H1 (cell line): ENCODE measurements around the gene SPTBN5. TPM values are rescaled to one million over a fixed set of nuclear protein-coding genes. Genes with fewer than 3 reads are reported as not detected.

Source experiments
- CTCF ChIA-PET: fragments of 300-600 bp; sonication (Branson Sonifier 250); formaldehyde crosslinking; loops from one replicate; lab custom pipeline; 2021; ENCODE audit not compliant: partially characterized antibody; lab: Charles Lee
- POLR2A ChIA-PET: fragments of 300-600 bp; sonication (Branson Sonifier 250); formaldehyde crosslinking; loops from one replicate; lab custom pipeline; 2021; ENCODE audit warnings: inconsistent platforms; ENCODE audit not compliant: partially characterized antibody; lab: Charles Lee
- DNase-seq, 2 experiments: peaks; one replicate each; pipeline versions ENCODE4 v3.0.0 to v3.0.0-alpha.2; 2010 to 2022; ENCODE audit warnings: low spot score in 2 of 2, low read depth in 1 of 2, mixed read lengths in 1 of 2
- FAIRE-seq: peaks from 2 replicates; lab custom pipeline; 2011; peaks lifted over from hg19 to GRCh38; lab: Jason Lieb, UNC
- H2AFZ ChIP-seq: 2 replicates; pipeline ENCODE4 v1.8.1; 2012; ENCODE audit warnings: low read length, inconsistent platforms
- H2AK5ac ChIP-seq: 2 replicates; pipeline ENCODE4 v1.6.1; 2013; ENCODE audit warnings: low read depth, low read length
- H2BK120ac ChIP-seq: replicated peaks from 2 replicates; pipeline ENCODE3; 2013; ENCODE audit warnings: low read depth, low read length, inconsistent platforms
- H2BK12ac ChIP-seq: 2 replicates; pipeline ENCODE4 v1.6.1; 2013; ENCODE audit warnings: low read depth, low read length
- H2BK15ac ChIP-seq: 2 replicates; pipeline ENCODE4 v1.6.1; 2013; ENCODE audit warnings: low read length
- H2BK20ac ChIP-seq: 2 replicates; pipeline ENCODE4 v1.6.1; 2013; ENCODE audit warnings: low read length
- H2BK5ac ChIP-seq: 2 replicates; pipeline ENCODE4 v1.6.1; 2013; ENCODE audit warnings: low read depth, low read length
- H3K14ac ChIP-seq: 2 replicates; pipeline ENCODE4 v1.6.1; 2013; ENCODE audit warnings: inconsistent platforms; ENCODE audit not compliant: insufficient read length
- H3K18ac ChIP-seq: 2 replicates; pipeline ENCODE4 v1.6.1; 2013; ENCODE audit warnings: low read length; ENCODE audit errors: extremely low read depth
- H3K23ac ChIP-seq: 2 replicates; pipeline ENCODE4 v1.6.1; 2013; ENCODE audit warnings: inconsistent platforms; ENCODE audit not compliant: insufficient read length
- H3K23me2 ChIP-seq: 2 replicates; pipeline ENCODE4 v1.6.1; 2013; ENCODE audit warnings: low read depth, low read length
- H3K27ac ChIP-seq: 2 replicates; pipeline ENCODE4 v1.6.1; 2011; ENCODE audit warnings: low read depth, low read length, inconsistent platforms
- H3K27me3 ChIP-seq, 4 experiments: replicated peaks in 1 of 4; 1 replicate in 1 of 4; 2 replicates in 3 of 4; pipeline versions ENCODE4 v1.6.1 to v1.8.1; 2011 to 2013; ENCODE audit warnings: low read length in 3 of 4, mild to moderate bottlenecking in 3 of 4, inconsistent platforms in 2 of 4, mixed read lengths in 2 of 4, moderate library complexity in 1 of 4; ENCODE audit not compliant: control insufficient read depth in 3 of 4, insufficient read depth in 3 of 4; ENCODE audit errors: extremely low read depth in 1 of 4
- H3K36me3 ChIP-seq, 4 experiments: 2 replicates each; pipeline versions ENCODE4 v1.6.1 to v1.8.1; 2011 to 2013; ENCODE audit warnings: mild to moderate bottlenecking in 4 of 4, low read length in 3 of 4, moderate library complexity in 2 of 4, control low read depth in 1 of 4, inconsistent platforms in 1 of 4; ENCODE audit not compliant: insufficient read depth in 4 of 4, control insufficient read depth in 2 of 4
- H3K4ac ChIP-seq: replicated peaks from 2 replicates; pipeline ENCODE3; 2013; ENCODE audit warnings: low read length, low read depth, mixed read lengths, inconsistent platforms; ENCODE audit not compliant: insufficient read length
- H3K4me1 ChIP-seq, 4 experiments: replicated peaks in 1 of 4; 1 replicate in 1 of 4; 2 replicates in 3 of 4; pipeline versions ENCODE4 v1.6.1 to v1.8.1; 2011 to 2013; ENCODE audit warnings: low read length in 3 of 4, inconsistent platforms in 2 of 4, mixed read lengths in 1 of 4; ENCODE audit not compliant: insufficient read depth in 4 of 4, control insufficient read depth in 3 of 4
- H3K4me2 ChIP-seq, 2 experiments: 2 replicates each; pipeline versions ENCODE4 v1.6.1 to v1.8.1; 2011 to 2013; ENCODE audit warnings: low read depth in 2 of 2, low read length in 2 of 2, control low read depth in 1 of 2, inconsistent platforms in 1 of 2, mild to moderate bottlenecking in 1 of 2; ENCODE audit not compliant: insufficient read depth in 1 of 2
- H3K4me3 ChIP-seq, 4 experiments: fragments of 200-600, 300-600 bp in 1 of 4; sonication (generic), shearing (Covaris generic), sonication (Bioruptor Twin) in 1 of 4; 2 replicates each; pipeline versions ENCODE4 v1.5.1 to v1.8.1; 2011 to 2016; ENCODE audit warnings: low read length in 4 of 4, low read depth in 3 of 4, control low read depth in 2 of 4, inconsistent platforms in 2 of 4, mild to moderate bottlenecking in 2 of 4, mixed read lengths in 1 of 4, moderate library complexity in 1 of 4; ENCODE audit not compliant: insufficient read depth in 2 of 4; ENCODE audit errors: extremely low read depth in 1 of 4
- H3K56ac ChIP-seq: replicated peaks from 2 replicates; pipeline ENCODE3; 2013; ENCODE audit warnings: low read depth, mild to moderate bottlenecking, mixed read lengths, low read length, inconsistent platforms; ENCODE audit not compliant: insufficient read length
- H3K79me1 ChIP-seq: 2 replicates; pipeline ENCODE4 v1.6.1; 2013; ENCODE audit warnings: low read depth, low read length, control low read depth
- H3K79me2 ChIP-seq, 2 experiments: 2 replicates each; pipeline versions ENCODE4 v1.6.1 to v1.8.1; 2012 to 2013; ENCODE audit warnings: low read length in 2 of 2, mild to moderate bottlenecking in 2 of 2, inconsistent platforms in 1 of 2; ENCODE audit not compliant: insufficient read depth in 2 of 2, control insufficient read depth in 1 of 2
- H3K9ac ChIP-seq, 4 experiments: replicated peaks in 1 of 4; 1 replicate in 1 of 4; 2 replicates in 3 of 4; pipeline versions ENCODE4 v1.6.1 to v1.8.1; 2011 to 2013; ENCODE audit warnings: low read depth in 3 of 4, low read length in 3 of 4, control low read depth in 2 of 4, mild to moderate bottlenecking in 2 of 4, moderate library complexity in 2 of 4, inconsistent platforms in 1 of 4; ENCODE audit errors: extremely low read depth in 1 of 4
- H3K9me3 ChIP-seq, 2 experiments: 2 replicates each; pipeline versions ENCODE4 v1.6.1 to v1.8.1; 2012 to 2013; ENCODE audit warnings: mild to moderate bottlenecking in 2 of 2, moderate library complexity in 2 of 2, control low read depth in 1 of 2, inconsistent platforms in 1 of 2, low read depth in 1 of 2, low read length in 1 of 2, mixed read lengths in 1 of 2; ENCODE audit not compliant: insufficient read depth in 2 of 2
- H4K20me1 ChIP-seq, 2 experiments: replicated peaks in 1 of 2; 2 replicates each; pipeline versions ENCODE3 to v1.8.1; 2011 to 2013; ENCODE audit warnings: inconsistent platforms in 2 of 2, low read length in 2 of 2, mild to moderate bottlenecking in 1 of 2; ENCODE audit not compliant: insufficient read depth in 2 of 2, control insufficient read depth in 1 of 2
- H4K5ac ChIP-seq: 2 replicates; pipeline ENCODE4 v1.6.1; 2013; ENCODE audit warnings: low read length, low read depth, mixed read lengths, inconsistent platforms; ENCODE audit not compliant: insufficient read length
- H4K8ac ChIP-seq: 2 replicates; pipeline ENCODE4 v1.8.0; 2013; ENCODE audit warnings: mild to moderate bottlenecking, moderate library complexity, low read length, inconsistent platforms; ENCODE audit not compliant: insufficient read depth; ENCODE audit errors: extremely low read depth
- H4K91ac ChIP-seq: replicated peaks from 2 replicates; pipeline ENCODE3; 2013; ENCODE audit warnings: low read length, mixed read lengths, inconsistent platforms; ENCODE audit not compliant: insufficient read length
- CHD2 ChIP-seq: IDR thresholded peaks from 2 replicates; pipeline ENCODE4 v1.6.1; 2012; ENCODE audit warnings: low read length, improper control_type of control experiment
- EGR1 ChIP-seq: IDR thresholded peaks from 2 replicates; pipeline ENCODE4 v1.6.1; 2011; ENCODE audit warnings: low read depth, low read length, borderline replicate concordance
- POU5F1 ChIP-seq: IDR thresholded peaks from 2 replicates; pipeline ENCODE4 v1.6.1; 2011; ENCODE audit warnings: low read depth, mild to moderate bottlenecking, low read length, moderate library complexity
- SRF ChIP-seq: IDR thresholded peaks from 2 replicates; pipeline ENCODE4 v1.6.1; 2011; ENCODE audit warnings: mild to moderate bottlenecking, low read depth, low read length, moderate library complexity
- WGBS, 2 experiments: shearing (Covaris generic) in 1 of 2; methylation state at CpG; one replicate each; pipeline versions ENCODE4 v1.1.6 to v1.1.7; 2013 to 2015; ENCODE audit warnings: low lambda C conversion rate in 2 of 2, mixed read lengths in 2 of 2, inconsistent platforms in 1 of 2, low coverage in 1 of 2, missing lambda C conversion rate in 1 of 2; ENCODE audit not compliant: insufficient replicate concordance in 2 of 2, insufficient coverage in 1 of 2, insufficient read length in 1 of 2; ENCODE audit errors: extremely low coverage in 1 of 2, missing lambda C conversion rate in 1 of 2; 5-methylcytosine and 5-hydroxymethylcytosine counted together
- polyA plus RNA-seq, 7 experiments: library from polyadenylated mRNA; depleted of rRNA in 3 of 7; stranded (reverse) in 5 of 7; unstranded in 2 of 7; fragments of >200 nt in 5 of 7; fragments of 200-250 nt in 2 of 7; gene quantifications; 1 replicate in 5 of 7; 2 replicates in 1 of 7; 4 replicates in 1 of 7; pipeline versions ENCODE4 v1.2.1 to v1.2.3, GENCODE V29; 2011 to 2013; ENCODE audit warnings: missing spikeins in 2 of 7, mixed read lengths in 2 of 7
- total RNA-seq: library from RNA; stranded (reverse); fragmentation: NEBNext Ultra II Directional; extraction: Animal tissue kit (Norgen Biotek cat#: 25700); gene quantifications from 2 replicates; pipeline ENCODE4 v1.2.1, GENCODE V29; 2021

Gene SPTBN5
- total and polyA plus RNA-seq, 2 of the 8 experiments (the other 6 are each of a cell fraction or from before 2014, with no cell fraction given): 0.32 to 0.84 TPM

GRCh38 chr15:41881550-41881919, 12.3 kb downstream of the SPTBN5 start:
- H3K23me2 ChIP-seq: peaks cover 4% of the 10 kb centered on the region; the same call in 1 of the 2 replicates
- H2BK20ac ChIP-seq: 0 out of 2 replicates have a peak overlapping the region, but pooled peaks have one; percentile 48
- no peaks in the 10 kb centered on the region for H3K79me2 ChIP-seq
- ChIA-PET POLR2A (interaction anchor here (0.8 to 3.2 kb wide), 7 partner anchors 10 to 296 kb away, joined by 3 to 11 read pairs (median 4); partner anchors contain the start of gene JMJD7), CTCF (interaction anchor here (0.8 to 7.9 kb wide), 9 partner anchors 11 to 108 kb away, joined by 3 to 58 read pairs (median 5); partner anchors contain the start of gene MAPKBP1)
- no peak for DNase-seq
- H2AK5ac ChIP-seq: 0 out of 2 replicates have a peak overlapping the region, but pooled peaks have one; percentile 7
- H3K23ac ChIP-seq: no peak overlapping the region
- H3K4me1 ChIP-seq: peaks cover 0 to 9% (median 4%) of the 10 kb centered on the region in 4 experiments; a peak in 5 of 7 replicates
- WGBS, 2 experiments: 45% methylated on average over 10 of the region's 10 CpGs; no CpG with 5 or more reads in 1 of the 2 experiments
- TF ChIP-seq SRF: no peak
- no peak for TF ChIP-seq EGR1
- TF ChIP-seq POU5F1: no peak
- TF ChIP-seq CHD2: no peak
- TF ChIP-seq, all 59 proteins: peak for 0
- Histone ChIP-seq H3K4me3 (peak overlapping the region in 1 of 4 experiments; percentile 68; a peak in 3 of 8 replicates), H3K4me2 (peak overlapping the region; percentile 69 to 78), H2BK5ac (no peak overlapping the region), H4K8ac (peak overlapping the region; percentile 11; the same call in 1 of the 2 replicates), H4K20me1 (peaks cover 0 to 2% of the 10 kb centered on the region in 2 experiments), H2BK15ac (peak overlapping the region; percentile 1; the same call in 1 of the 2 replicates), H2BK12ac (peak overlapping the region; percentile 2; the same call in 1 of the 2 replicates), H4K91ac (peak overlapping the region; percentile 1), H3K18ac (no peak overlapping the region), H2BK120ac (no peak overlapping the region), H3K9me3 (no peaks in the 10 kb centered on the region), H2AFZ (peak overlapping the region; percentile 36; the same call in 1 of the 2 replicates), H3K27me3 (peaks cover 21 to 36% (median 31%) of the 10 kb centered on the region in 4 experiments), H3K27ac (no peak overlapping the region), H3K4ac (no peak overlapping the region), H4K5ac (no peak overlapping the region), H3K56ac (no peak overlapping the region), H3K79me1 (no peaks in the 10 kb centered on the region), H3K36me3 (no peaks in the 10 kb centered on the region), H3K9ac (no peak overlapping the region; a peak in 1 of 7 replicates), H3K14ac (no peak overlapping the region)
- no peak for FAIRE-seq
